Measurements from ENCODE around the gene MLIP. TPM values are rescaled to one million over a fixed set of nuclear protein-coding genes. Genes with fewer than 3 reads are reported as not detected.

Gene MLIP
- total RNA-seq, 2 experiments from 2014 or later: not detected

DNA sequence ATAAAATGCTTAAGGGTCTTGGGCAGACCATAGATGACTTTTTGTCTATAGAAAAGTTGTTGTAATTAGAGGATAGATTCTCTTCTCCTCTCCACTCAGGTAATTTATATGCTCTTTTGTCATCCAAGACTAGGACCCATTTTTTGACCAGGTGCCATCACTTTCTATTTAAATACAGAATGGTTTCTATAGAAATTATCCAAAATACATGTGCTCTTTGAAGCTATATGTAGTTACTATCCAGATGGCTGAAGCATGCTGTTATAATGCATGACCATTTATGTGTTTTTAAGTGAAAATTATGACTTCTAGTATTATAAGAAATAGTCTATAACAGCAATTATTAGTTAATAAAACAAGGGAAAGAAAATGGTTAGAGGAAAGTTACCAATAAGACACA lies 3.0 kb upstream of the MLIP start:
- DNase-seq: no peak
- Mint-ChIP-seq H3K36me3 (no peaks in the 10 kb centered on the region), H3K4me1 (no peaks in the 10 kb centered on the region), H3K27me3 (peaks cover 4% of the 10 kb centered on the region), H3K27ac (no peak overlapping the region), H3K4me3 (no peak overlapping the region), H3K9me3 (no peaks in the 10 kb centered on the region)

DNA sequence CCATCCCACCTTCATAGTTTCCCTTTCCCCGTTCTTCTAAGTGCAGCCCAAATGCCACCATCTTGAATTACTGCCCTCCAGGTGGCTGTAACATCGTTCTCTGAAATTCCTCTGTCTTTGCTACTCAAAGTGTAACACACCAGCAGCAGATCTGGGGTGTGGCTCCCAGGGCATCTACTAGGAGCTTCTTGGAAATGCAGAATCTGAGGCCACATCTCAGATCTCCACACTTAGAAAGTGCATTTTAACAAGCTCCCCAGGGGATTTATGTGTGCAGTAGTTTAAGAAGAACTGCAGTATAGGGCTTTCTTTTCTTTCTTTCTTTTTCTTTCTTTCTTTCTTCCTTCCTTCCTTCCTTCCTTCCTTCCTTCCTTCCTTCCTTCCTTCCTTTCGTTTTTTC lies 1.7 kb upstream of the MLIP start:
- H3K27me3 Mint-ChIP-seq: peaks cover 4% of the 10 kb centered on the region
- H3K27ac Mint-ChIP-seq: no peak overlapping the region
- no peaks in the 10 kb centered on the region for H3K4me1 Mint-ChIP-seq
- H3K4me3 Mint-ChIP-seq: no peak overlapping the region
- no peaks in the 10 kb centered on the region for H3K36me3 Mint-ChIP-seq
- no peak for DNase-seq
- no peaks in the 10 kb centered on the region for H3K9me3 Mint-ChIP-seq

DNA sequence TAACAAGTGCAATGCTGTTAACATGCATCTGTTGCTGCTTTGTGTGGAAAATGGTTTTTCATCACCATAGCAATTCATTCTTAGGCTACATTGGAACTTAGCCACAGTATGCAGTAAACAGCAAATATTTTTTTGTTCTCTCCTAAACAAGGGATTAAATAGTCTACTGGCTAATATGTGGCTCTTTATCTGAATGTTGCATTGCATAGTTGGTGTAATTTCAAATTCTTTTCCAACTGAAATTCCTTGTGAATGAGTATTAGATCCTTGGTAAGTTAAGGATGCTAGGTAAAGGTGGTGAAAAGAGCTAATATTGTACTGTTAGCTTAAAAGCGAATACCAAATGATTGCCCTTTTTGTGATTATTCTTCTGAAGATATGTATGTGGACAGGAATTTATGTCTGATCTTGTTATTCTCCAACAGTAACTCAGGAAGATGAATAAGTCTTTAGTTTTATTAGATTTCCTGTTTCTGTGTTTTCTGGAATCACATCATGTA lies 958 bp downstream of the MLIP start:
- Mint-ChIP-seq H3K4me1 (no peaks in the 10 kb centered on the region), H3K9me3 (no peaks in the 10 kb centered on the region), H3K27ac (no peak overlapping the region), H3K36me3 (no peaks in the 10 kb centered on the region), H3K27me3 (peaks cover 4% of the 10 kb centered on the region), H3K4me3 (no peak overlapping the region)
- DNase-seq: no peak

DNA sequence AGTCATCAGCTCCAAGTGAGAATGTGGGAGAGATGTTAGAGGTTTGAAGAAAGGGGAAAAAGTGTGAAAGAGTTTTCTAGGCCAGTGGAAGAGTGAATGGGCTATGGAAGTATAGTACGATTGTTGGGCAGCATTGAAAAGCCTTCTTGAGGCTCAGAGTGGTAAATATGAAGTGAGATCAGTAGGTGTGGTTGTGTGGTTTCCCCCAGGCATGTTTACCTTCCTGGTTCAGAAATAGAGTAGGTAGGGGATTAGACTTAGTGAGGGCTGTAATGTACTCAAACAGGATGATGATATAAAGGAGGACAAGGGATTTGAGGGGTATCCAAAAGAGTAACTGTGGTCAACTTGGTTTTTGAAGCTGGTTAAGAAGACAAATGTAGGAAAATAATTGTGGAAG lies 3.7 kb downstream of the MLIP start:
- Mint-ChIP-seq H3K9me3 (no peaks in the 10 kb centered on the region), H3K36me3 (no peaks in the 10 kb centered on the region), H3K27me3 (peaks cover 4% of the 10 kb centered on the region), H3K4me3 (no peak overlapping the region), H3K4me1 (no peaks in the 10 kb centered on the region), H3K27ac (no peak overlapping the region)
- no peak for DNase-seq

DNA sequence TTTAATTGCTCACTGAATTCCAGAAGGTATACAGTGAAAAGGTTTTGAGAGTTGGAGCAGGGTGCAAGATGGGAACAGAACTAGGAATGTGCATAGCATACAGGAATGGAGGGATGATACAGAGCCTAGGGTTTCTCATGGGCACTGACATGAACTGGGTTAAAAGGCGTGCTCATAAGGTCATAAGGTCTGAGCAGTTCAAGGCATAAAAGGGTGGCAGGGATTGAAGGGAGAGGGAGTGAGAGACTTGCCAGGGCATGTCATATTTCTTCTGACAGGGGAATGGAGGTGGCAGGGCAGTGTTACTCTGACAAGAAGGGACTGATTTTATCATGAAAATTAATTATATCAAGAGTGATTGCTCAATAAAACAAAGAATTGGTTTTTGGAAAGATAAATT lies 4.7 kb downstream of the MLIP start:
- no peaks in the 10 kb centered on the region for H3K36me3 Mint-ChIP-seq
- H3K27me3 Mint-ChIP-seq: peaks cover 4% of the 10 kb centered on the region
- H3K4me3 Mint-ChIP-seq: no peak overlapping the region
- no peak overlapping the region for H3K27ac Mint-ChIP-seq
- H3K9me3 Mint-ChIP-seq: no peaks in the 10 kb centered on the region
- no peak for DNase-seq
- no peaks in the 10 kb centered on the region for H3K4me1 Mint-ChIP-seq

DNA sequence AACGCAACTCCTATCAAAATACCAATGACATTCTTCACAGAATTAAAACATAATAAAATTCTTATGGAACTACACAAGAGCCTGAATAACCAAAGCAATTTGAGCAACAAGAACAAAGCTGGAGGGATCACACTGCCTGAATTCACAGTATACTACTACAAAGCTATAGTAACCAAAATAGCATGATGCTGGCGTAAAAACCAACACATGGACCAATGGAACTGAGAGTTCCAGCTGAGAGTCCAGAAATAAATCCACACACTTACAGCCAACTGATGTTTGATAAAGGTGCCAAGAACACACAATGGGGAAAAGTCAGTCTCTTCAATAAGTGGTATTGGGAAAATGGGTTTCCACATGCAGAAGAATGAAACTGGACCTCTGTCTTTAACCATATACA lies 6.9 kb downstream of the MLIP start:
- no peak overlapping the region for H3K27ac Mint-ChIP-seq
- H3K36me3 Mint-ChIP-seq: no peaks in the 10 kb centered on the region

DNA sequence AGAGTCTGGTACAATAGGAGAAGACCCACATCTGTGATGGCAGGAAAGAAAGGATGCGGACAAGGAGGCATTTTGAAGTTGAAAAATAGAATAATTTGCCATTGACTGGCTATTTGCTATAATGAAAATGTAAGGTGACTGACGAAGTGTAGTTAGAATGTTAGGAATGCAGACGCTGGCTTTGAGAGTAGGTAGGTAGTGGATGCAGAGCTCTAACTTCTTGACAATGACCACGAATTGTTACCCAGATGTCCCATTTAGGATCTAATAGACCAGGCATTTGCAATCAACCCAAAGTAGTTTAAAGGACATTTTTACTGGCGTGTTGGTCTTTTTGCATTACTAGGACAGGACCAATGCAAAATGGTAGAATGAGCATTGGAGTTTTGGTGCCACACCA lies 14.2 kb downstream of the MLIP start:
- no peaks in the 10 kb centered on the region for H3K27me3 Mint-ChIP-seq
- no peak for DNase-seq
- no peak overlapping the region for H3K4me3 Mint-ChIP-seq
- H3K9me3 Mint-ChIP-seq: no peaks in the 10 kb centered on the region
- H3K36me3 Mint-ChIP-seq: no peaks in the 10 kb centered on the region
- H3K4me1 Mint-ChIP-seq: no peaks in the 10 kb centered on the region
- H3K27ac Mint-ChIP-seq: no peak overlapping the region

More for the DNA sequence above, 6.9 kb downstream of the MLIP start:
- DNase-seq: no peak
- Mint-ChIP-seq H3K4me3 (no peak overlapping the region), H3K4me1 (no peaks in the 10 kb centered on the region), H3K9me3 (no peaks in the 10 kb centered on the region), H3K27me3 (no peaks in the 10 kb centered on the region)

DNA sequence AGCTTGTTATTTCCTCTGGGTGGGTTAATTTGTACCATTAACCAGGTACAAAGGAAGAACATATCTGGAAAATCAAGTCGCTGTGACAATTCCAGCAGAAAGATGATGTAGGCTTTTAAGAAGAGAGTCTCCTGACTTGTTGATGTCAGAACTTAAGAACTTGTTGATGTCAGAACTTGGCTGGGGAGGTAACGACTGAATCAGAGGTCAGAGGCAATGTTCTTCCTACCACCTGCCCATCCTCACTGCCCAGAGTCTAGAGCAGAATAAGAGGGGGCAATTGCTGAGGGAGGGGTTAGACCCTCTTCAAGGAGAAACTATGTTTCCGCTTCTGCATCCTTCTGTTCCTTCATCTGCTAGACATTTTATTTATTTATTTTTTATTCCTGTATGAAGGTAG lies 18.9 kb downstream of the MLIP start:
- H3K27ac Mint-ChIP-seq: no peak overlapping the region
- no peaks in the 10 kb centered on the region for H3K27me3 Mint-ChIP-seq
- H3K9me3 Mint-ChIP-seq: no peaks in the 10 kb centered on the region
- DNase-seq: no peak
- no peaks in the 10 kb centered on the region for H3K36me3 Mint-ChIP-seq
- no peak overlapping the region for H3K4me3 Mint-ChIP-seq
- no peaks in the 10 kb centered on the region for H3K4me1 Mint-ChIP-seq

DNA sequence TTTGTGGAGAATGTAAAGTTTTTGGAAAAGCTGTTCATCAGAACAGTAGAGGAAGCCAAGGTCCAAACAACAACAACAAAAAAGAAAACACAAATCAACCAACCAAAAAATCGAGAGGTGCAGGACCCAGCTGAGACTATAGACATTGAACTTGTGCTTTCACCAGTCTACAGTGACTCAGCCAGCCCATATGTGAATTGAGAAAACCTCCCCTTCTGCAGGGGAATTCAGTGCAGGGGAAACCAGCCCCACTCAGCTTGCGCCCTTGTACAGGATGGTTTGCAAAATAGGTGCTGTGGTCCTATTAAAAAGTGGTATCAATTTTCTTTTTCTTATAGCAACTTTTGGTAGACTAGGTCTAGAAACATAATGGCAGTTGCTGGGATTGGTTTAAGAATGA lies 21.3 kb downstream of the MLIP start:
- H3K4me3 Mint-ChIP-seq: no peak overlapping the region
- H3K4me1 Mint-ChIP-seq: no peaks in the 10 kb centered on the region
- H3K27me3 Mint-ChIP-seq: no peaks in the 10 kb centered on the region
- H3K9me3 Mint-ChIP-seq: no peaks in the 10 kb centered on the region
- no peak for DNase-seq
- H3K36me3 Mint-ChIP-seq: no peaks in the 10 kb centered on the region
- H3K27ac Mint-ChIP-seq: no peak overlapping the region

DNA sequence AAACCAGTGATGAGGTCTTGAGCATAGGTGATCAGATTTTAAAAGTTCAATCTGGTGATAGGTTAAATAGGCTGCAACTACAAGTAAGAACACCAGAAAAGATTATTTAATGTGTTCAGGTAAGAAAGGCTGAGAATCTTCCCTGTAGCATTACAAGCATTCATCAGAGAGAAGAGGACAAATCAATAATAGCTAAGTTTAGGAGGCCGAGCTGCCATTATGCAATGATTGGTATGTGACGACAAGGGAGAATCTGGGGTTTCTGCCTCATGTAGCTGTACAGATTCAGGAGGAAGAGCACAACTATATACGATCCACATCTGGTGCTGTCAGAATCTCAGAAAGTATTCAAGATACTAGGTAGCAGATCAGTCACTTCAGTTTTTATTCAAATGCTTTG lies 21.9 kb downstream of the MLIP start:
- Mint-ChIP-seq H3K27me3 (no peaks in the 10 kb centered on the region), H3K4me1 (no peaks in the 10 kb centered on the region), H3K36me3 (no peaks in the 10 kb centered on the region), H3K4me3 (no peak overlapping the region), H3K9me3 (no peaks in the 10 kb centered on the region), H3K27ac (no peak overlapping the region)
- no peak for DNase-seq

DNA sequence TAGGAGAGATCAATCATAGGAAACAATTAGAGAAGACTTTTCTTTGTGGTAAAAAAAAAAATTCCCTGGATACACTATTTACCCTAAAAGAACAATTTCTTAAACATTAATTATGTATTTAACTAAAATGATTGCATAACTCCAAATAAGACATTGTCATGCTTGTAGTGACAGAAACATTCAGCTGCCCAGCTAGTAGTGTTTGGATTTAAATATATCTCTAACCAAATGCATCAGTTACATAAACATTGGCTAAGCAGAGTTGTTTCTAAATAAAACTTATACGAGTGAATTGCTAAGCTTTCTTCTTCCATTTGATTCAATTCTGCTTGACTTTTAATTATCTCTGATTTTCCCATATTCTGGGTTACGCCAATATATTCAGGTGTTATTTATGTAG lies 23.7 kb downstream of the MLIP start:
- Mint-ChIP-seq H3K27ac (no peak overlapping the region), H3K36me3 (no peaks in the 10 kb centered on the region), H3K27me3 (no peaks in the 10 kb centered on the region), H3K9me3 (no peaks in the 10 kb centered on the region), H3K4me3 (no peak overlapping the region), H3K4me1 (no peaks in the 10 kb centered on the region)
- no peak for DNase-seq

DNA sequence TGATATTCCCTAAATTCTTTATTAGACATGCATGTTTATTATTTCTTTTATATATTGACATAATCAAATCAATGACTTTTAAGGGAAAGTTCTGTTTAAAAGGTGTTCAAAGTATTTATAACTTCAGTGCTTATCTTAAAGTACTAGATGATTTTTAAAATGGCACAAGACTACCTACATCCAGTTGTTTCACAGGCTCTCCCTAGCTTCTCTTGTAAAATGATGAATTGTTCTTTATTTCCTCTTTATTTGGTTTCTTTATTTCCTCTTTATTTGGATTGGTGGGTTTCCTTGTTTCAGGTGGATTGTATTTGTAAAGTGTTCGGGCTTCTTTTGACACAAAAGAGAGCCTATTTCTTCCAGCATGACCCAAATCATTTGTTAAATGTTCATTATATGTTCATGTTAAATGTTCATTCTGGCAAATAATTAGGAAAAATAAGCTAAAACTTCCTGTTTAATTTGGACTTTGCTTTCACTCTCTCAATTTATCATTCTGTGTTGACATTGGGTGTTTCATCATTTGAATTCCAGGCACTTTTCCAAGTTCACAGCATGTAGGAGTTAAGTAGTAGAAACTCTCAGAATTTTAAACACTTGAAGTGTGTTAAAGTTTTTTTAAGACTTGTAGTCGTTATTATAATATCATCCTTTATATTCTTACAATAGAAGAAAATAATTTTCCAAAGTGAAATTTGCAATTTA lies 24.6 kb downstream of the MLIP start:
- Mint-ChIP-seq H3K27ac (no peak overlapping the region), H3K9me3 (no peaks in the 10 kb centered on the region), H3K4me3 (no peak overlapping the region), H3K36me3 (no peaks in the 10 kb centered on the region), H3K27me3 (no peaks in the 10 kb centered on the region), H3K4me1 (no peaks in the 10 kb centered on the region)
- DNase-seq: no peak

DNA sequence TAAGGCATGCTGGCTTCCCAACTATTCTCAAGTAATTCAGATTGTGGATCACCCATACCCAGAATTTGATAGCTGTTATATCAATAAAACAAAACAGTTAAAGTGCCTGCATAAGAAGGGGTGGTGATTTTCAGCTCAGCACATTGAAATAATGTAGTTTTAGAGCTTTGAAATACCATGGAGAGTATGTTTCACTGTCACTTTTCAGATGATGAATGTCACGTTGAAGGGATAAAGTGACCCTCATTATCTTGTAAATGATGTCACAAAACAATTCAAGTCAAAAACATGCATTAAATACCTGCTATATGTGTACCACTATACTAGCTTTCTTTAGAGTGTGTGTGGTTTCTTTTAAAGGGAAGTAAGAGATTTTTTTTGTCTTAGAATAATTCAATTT lies 27.6 kb downstream of the MLIP start:
- H3K27me3 Mint-ChIP-seq: no peaks in the 10 kb centered on the region
- H3K4me3 Mint-ChIP-seq: no peak overlapping the region
- no peak for DNase-seq
- H3K4me1 Mint-ChIP-seq: no peaks in the 10 kb centered on the region
- H3K27ac Mint-ChIP-seq: no peak overlapping the region
- H3K36me3 Mint-ChIP-seq: no peaks in the 10 kb centered on the region
- no peaks in the 10 kb centered on the region for H3K9me3 Mint-ChIP-seq

DNA sequence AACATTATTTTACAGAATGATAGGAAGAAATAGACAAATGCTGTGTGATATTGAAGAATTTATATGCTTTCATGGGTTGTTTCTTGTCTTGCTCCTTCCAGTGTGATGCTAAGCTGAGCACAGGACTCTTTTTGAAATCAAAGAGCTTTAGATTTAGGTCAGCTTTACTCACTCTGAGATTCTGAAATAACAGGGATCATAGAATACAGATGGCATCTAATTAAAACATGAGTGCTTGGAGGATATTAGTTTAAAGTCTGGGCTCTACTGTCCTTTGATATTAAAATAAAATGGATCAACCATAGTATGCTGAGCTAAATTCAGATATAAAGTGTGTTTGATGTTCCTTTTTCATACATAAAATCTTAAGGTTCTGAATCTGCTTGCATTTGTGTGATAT lies 29.6 kb downstream of the MLIP start:
- H3K4me1 Mint-ChIP-seq: no peaks in the 10 kb centered on the region
- no peak overlapping the region for H3K27ac Mint-ChIP-seq
- no peak overlapping the region for H3K4me3 Mint-ChIP-seq
- H3K9me3 Mint-ChIP-seq: no peaks in the 10 kb centered on the region
- no peaks in the 10 kb centered on the region for H3K27me3 Mint-ChIP-seq
- H3K36me3 Mint-ChIP-seq: no peaks in the 10 kb centered on the region
- DNase-seq: no peak

DNA sequence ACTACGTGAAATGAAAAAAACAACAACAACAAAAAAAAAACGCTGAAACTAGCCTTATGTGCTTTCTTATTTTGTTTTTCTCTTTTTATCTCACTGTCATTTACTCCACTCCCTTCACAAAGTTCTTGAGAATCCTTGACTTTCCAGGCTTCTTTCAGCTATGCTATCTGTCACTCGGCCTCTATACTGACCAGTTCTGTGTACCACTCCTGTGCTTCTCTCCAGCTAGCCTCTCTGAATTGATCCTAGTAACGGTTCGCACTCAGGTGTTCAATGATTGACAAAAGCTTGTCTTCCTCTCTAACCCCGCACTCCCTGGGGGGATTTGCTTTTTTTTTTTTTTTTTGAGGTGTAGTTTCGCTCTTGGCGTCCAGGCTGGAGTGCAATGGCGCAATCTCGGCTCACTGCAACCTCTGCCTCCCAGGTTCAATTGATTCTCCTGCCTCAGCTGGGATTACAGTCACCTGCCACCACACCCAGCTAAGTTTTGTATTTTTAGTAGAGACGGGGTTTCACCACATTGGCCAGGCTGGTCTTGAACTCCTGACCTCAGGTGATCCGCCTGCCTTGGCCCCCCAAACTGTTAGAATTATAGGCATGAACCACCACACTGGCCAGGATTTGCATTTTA lies 31.8 kb downstream of the MLIP start:
- H3K4me1 Mint-ChIP-seq: no peaks in the 10 kb centered on the region
- no peak overlapping the region for H3K4me3 Mint-ChIP-seq
- H3K27ac Mint-ChIP-seq: no peak overlapping the region
- no peaks in the 10 kb centered on the region for H3K36me3 Mint-ChIP-seq
- no peaks in the 10 kb centered on the region for H3K27me3 Mint-ChIP-seq
- DNase-seq: no peak
- no peaks in the 10 kb centered on the region for H3K9me3 Mint-ChIP-seq

DNA sequence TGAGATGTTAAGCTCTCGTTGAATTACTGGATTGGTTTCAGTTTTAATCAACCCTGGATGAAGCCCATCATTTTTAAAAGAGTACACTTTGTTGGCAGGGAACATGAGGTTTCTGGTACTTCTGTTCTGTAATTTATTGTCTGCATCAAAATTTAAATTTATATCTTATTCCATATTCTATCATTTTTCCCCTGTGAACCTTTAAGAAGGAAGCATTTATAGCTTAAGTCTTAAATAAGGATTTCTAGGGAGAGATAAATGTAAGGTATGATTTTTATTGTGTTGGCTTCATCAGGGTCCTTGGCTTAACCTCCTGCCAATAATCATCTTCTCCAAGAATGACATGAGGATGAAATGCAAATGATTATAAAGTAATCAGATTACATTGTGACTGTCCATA lies 40.6 kb downstream of the MLIP start:
- Mint-ChIP-seq H3K27me3 (no peaks in the 10 kb centered on the region), H3K36me3 (no peaks in the 10 kb centered on the region), H3K9me3 (no peaks in the 10 kb centered on the region), H3K4me3 (no peak overlapping the region), H3K27ac (no peak overlapping the region), H3K4me1 (no peaks in the 10 kb centered on the region)
- DNase-seq: no peak

Data from activated naive CD8-positive, alpha-beta T cell treated with anti-CD3 and anti-CD28 coated beads for 36 hours (primary cell).